ENCODE results near the gene GALNT10. TPM values are rescaled to one million over a fixed set of nuclear protein-coding genes. Genes with fewer than 3 reads are reported as not detected.

Gene GALNT10
- total RNA-seq, 1 donor from 2014 or later, result 10.2 TPM

DNA sequence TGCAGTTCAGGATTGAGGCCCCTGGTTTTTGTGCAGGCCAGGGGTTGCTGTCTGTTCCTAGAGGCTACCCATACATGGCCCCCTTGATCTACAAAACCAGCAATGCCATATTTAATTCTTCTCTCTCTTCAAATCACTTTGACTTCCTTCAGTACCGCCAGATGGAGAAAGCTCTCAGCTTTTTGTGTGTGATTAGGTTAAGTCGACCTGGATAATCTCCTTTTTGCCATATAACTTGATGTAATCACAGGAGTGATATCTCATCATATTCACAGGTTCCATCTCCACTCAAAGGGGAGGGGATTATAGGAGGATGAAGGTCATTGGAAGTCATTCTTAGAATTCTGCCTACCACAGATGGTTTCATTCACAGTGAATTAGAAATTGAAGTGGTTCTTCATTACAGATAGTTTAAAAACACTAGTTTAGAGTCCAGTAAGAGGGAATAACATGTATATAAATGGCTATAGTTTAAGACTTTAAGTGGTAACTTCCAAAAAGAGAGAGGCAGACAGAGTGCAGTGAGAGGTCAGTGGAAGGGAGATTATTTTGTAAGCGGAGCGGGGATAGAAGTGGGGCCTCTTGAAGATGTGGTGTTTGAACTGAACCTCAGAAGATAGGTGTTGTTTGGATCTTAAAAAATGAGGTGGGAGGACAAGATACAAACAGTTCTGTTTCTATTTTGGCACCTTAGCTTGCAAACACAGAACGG, 85.9 kb downstream of the GALNT10 start:
- Histone ChIP-seq H3F3A (ENCODE audit: low read depth) (no peaks in the 10 kb centered on the region), H3K4me3 (no peak overlapping the region), H3K9me3 (ENCODE audit: low read depth) (no peaks in the 10 kb centered on the region), H3K27ac (no peak overlapping the region), H3K79me2 (ENCODE audit: low read depth) (no peaks in the 10 kb centered on the region), H3K27me3 (no peaks in the 10 kb centered on the region), H3K4me2 (no peak overlapping the region), H2AFZ (replicated peaks) (no peak overlapping the region), H3K4me1 (no peaks in the 10 kb centered on the region), H3K36me3 (no peaks in the 10 kb centered on the region), H3K9ac (no peak overlapping the region), H4K20me1 (ENCODE audit: low read depth) (no peaks in the 10 kb centered on the region)
- DNase-seq (ENCODE audit: low spot score), result no peak
- Mint-ChIP-seq H3K4me1 (peaks cover 38% of the 10 kb centered on the region), H3K4me3 (no peak overlapping the region), H3K27ac (no peak overlapping the region), H3K9me3 (no peaks in the 10 kb centered on the region), H3K27me3 (ENCODE audit: insufficient read depth, low read depth) (peaks cover 2% of the 10 kb centered on the region), H3K36me3 (no peaks in the 10 kb centered on the region)
- no peak for TF ChIP-seq EZH2 (IDR thresholded peaks at IDR 0.05)
- TF ChIP-seq EZH2phosphoT487 (IDR thresholded peaks at IDR 0.05), result no peak
- TF ChIP-seq CTCF (IDR thresholded peaks at IDR 0.05), result no peak

DNA sequence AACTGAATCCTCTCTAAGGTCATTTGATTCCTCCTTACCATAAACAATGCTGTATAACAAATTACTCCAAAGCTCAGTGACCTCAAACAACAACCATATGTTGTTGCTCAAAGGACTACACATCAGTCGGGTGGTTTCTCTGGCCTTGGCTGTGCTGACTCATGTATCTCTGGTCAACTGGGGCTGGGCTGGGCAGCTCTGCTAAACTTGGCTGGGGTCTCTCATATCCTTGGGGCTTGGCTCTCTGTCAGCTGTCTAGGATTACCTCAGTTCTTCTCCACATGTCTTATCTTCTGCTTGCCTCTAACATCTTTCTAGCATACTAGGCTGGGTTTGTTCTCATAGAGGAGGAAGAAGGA, 86.4 kb downstream of the GALNT10 start:
- Histone ChIP-seq H3K79me2 (ENCODE audit: low read depth) (no peaks in the 10 kb centered on the region), H3K27ac (no peak overlapping the region)
- TF ChIP-seq EZH2phosphoT487 (IDR thresholded peaks at IDR 0.05) (no peak), CTCF (IDR thresholded peaks at IDR 0.05) (no peak), EZH2 (IDR thresholded peaks at IDR 0.05) (no peak)

GRCh38 chr5:154277499-154277898, 87.0 kb downstream of the GALNT10 start:
- H3K36me3 ChIP-seq, result no peaks in the 10 kb centered on the region
- no peaks in the 10 kb centered on the region for H3F3A ChIP-seq (ENCODE audit: low read depth)
- H3K4me1 ChIP-seq, result no peaks in the 10 kb centered on the region
- no peak overlapping the region for H3K4me3 ChIP-seq
- Mint-ChIP-seq H3K27ac (no peak overlapping the region), H3K27me3 (ENCODE audit: insufficient read depth, low read depth) (peaks cover 2% of the 10 kb centered on the region), H3K9me3 (no peaks in the 10 kb centered on the region), H3K4me1 (peaks cover 29% of the 10 kb centered on the region), H3K36me3 (no peaks in the 10 kb centered on the region), H3K4me3 (no peak overlapping the region)
- no peak overlapping the region for H3K9ac ChIP-seq
- no peaks in the 10 kb centered on the region for H4K20me1 ChIP-seq (ENCODE audit: low read depth)
- no peak for TF ChIP-seq CTCF (IDR thresholded peaks at IDR 0.05)
- no peak for TF ChIP-seq EZH2phosphoT487 (IDR thresholded peaks at IDR 0.05)
- TF ChIP-seq EZH2 (IDR thresholded peaks at IDR 0.05), result no peak
- H2AFZ ChIP-seq (replicated peaks), result no peak overlapping the region
- no peak overlapping the region for H3K4me2 ChIP-seq
- no peaks in the 10 kb centered on the region for H3K79me2 ChIP-seq (ENCODE audit: low read depth)
- no peaks in the 10 kb centered on the region for H3K27me3 ChIP-seq
- no peak for DNase-seq (ENCODE audit: low spot score)
- H3K9me3 ChIP-seq (ENCODE audit: low read depth), result no peaks in the 10 kb centered on the region
- H3K27ac ChIP-seq, result no peak overlapping the region

More for the DNA sequence above, 86.4 kb downstream of the GALNT10 start:
- Histone ChIP-seq H4K20me1 (ENCODE audit: low read depth) (no peaks in the 10 kb centered on the region), H3K4me3 (no peak overlapping the region), H2AFZ (replicated peaks) (no peak overlapping the region), H3K36me3 (no peaks in the 10 kb centered on the region), H3K4me1 (no peaks in the 10 kb centered on the region), H3K9ac (no peak overlapping the region), H3F3A (ENCODE audit: low read depth) (no peaks in the 10 kb centered on the region), H3K4me2 (no peak overlapping the region), H3K9me3 (ENCODE audit: low read depth) (no peaks in the 10 kb centered on the region), H3K27me3 (no peaks in the 10 kb centered on the region)
- peaks cover 33% of the 10 kb centered on the region for H3K4me1 Mint-ChIP-seq
- H3K27ac Mint-ChIP-seq, result no peak overlapping the region
- peaks cover 2% of the 10 kb centered on the region for H3K27me3 Mint-ChIP-seq (ENCODE audit: insufficient read depth, low read depth)
- no peaks in the 10 kb centered on the region for H3K36me3 Mint-ChIP-seq
- no peak overlapping the region for H3K4me3 Mint-ChIP-seq
- DNase-seq (ENCODE audit: low spot score), result no peak
- no peaks in the 10 kb centered on the region for H3K9me3 Mint-ChIP-seq
